Fibroblast of upper back skin (primary cell): Measurements from ENCODE around the gene HOXA13.
A peak's percentile ranks its signal among the peaks of the same experiment; 100 is the strongest.

Experiments
- DNase-seq: peaks from one replicate; pipeline ENCODE4 v3.0.0-alpha.2; 2013

Gene HOXA13

GRCh38 chr7:27157702-27158431 lies 42.0 kb downstream of the HOXA13 start:
- no peak for DNase-seq

GRCh38 chr7:27156916-27157701 lies 42.8 kb downstream of the HOXA13 start:
- no peak for DNase-seq

- peak; percentile 58 for DNase-seq
Measured at GRCh38 chr7:27156508-27156898, 43.4 kb downstream of the HOXA13 start, which contains the start of gene HOXA7. HOXA7 (minus strand) TSS chr7:27156675; CDS start chr7:27156545, 130 bp downstream.

GRCh38 chr7:27155816-27156507 lies 43.9 kb downstream of the HOXA13 start:
- no peak for DNase-seq

GRCh38 chr7:27154901-27155815 lies 44.7 kb downstream of the HOXA13 start:
- no peak for DNase-seq

- no peak for DNase-seq
Measured at GRCh38 chr7:27154369-27154768, 45.5 kb downstream of the HOXA13 start.

- no peak for DNase-seq
Measured at GRCh38 chr7:27153526-27153925, 46.4 kb downstream of the HOXA13 start.

GRCh38 chr7:27152816-27153442 lies 47.0 kb downstream of the HOXA13 start:
- no peak for DNase-seq

- DNase-seq: peak; percentile 53
Measured at GRCh38 chr7:27151931-27152815, 47.7 kb downstream of the HOXA13 start, which contains the start of gene HOXA3. HOXA3 (minus strand) TSS chr7:27152583; CDS start chr7:27110640, 41,943 bp downstream.

GRCh38 chr7:27151341-27151930 lies 48.5 kb downstream of the HOXA13 start:
- no peak for DNase-seq

- peak; percentile 70 for DNase-seq
Measured at GRCh38 chr7:27150568-27151340, 49.1 kb downstream of the HOXA13 start.

GRCh38 chr7:27149842-27150567 lies 49.9 kb downstream of the HOXA13 start:
- DNase-seq: no peak

- DNase-seq: no peak
Measured at GRCh38 chr7:27148756-27149641, 50.9 kb downstream of the HOXA13 start.

GRCh38 chr7:27148031-27148755 lies 51.7 kb downstream of the HOXA13 start:
- DNase-seq: no peak

- DNase-seq: no peak
Measured at GRCh38 chr7:27147199-27148030, 52.5 kb downstream of the HOXA13 start, which contains the start of gene HOXA6. HOXA6 (minus strand) TSS chr7:27147774; CDS start chr7:27147749, 25 bp downstream.
